HepG2 (cell line): ENCODE results near the gene ENPP7. TPM values are rescaled to one million over a fixed set of nuclear protein-coding genes. Genes with fewer than 3 reads are reported as not detected.

Experiments used
- ARNTL ChIP-seq: sonication (generic); formaldehyde crosslinking; IDR thresholded peaks from 2 replicates; pipeline ENCODE4 v1.4.0; 2020; ENCODE audit warnings: mild to moderate bottlenecking, missing genetic modification reagents
- GZF1 ChIP-seq: sonication (generic); formaldehyde crosslinking; IDR thresholded peaks from 2 replicates; pipeline ENCODE4 v1.5.1; 2020; ENCODE audit warnings: mild to moderate bottlenecking, missing genetic modification reagents
- HDAC1 ChIP-seq: sonication (generic); formaldehyde crosslinking; IDR thresholded peaks from 2 replicates; pipeline ENCODE4 v1.5.1; 2020; ENCODE audit warnings: mild to moderate bottlenecking, missing genetic modification reagents
- TEAD2 ChIP-seq: sonication (generic); formaldehyde crosslinking; IDR thresholded peaks from 2 replicates; pipeline ENCODE4 v1.9.0; 2021; ENCODE audit warnings: missing genetic modification reagents
- ZC3H4 ChIP-seq: sonication (generic); formaldehyde crosslinking; IDR thresholded peaks from 2 replicates; pipeline ENCODE4 v1.4.0; 2020; ENCODE audit warnings: missing genetic modification reagents, borderline replicate concordance
- ZNF337 ChIP-seq: sonication (generic); formaldehyde crosslinking; IDR thresholded peaks from 2 replicates; pipeline ENCODE4 v1.5.1; 2020; ENCODE audit warnings: missing genetic modification reagents, low read depth, mild to moderate bottlenecking, borderline replicate concordance
- ZNF652 ChIP-seq: IDR thresholded peaks from 2 replicates; pipeline ENCODE4 v1.6.1; 2016; ENCODE audit warnings: low read depth, borderline replicate concordance
- ZNF660 ChIP-seq: sonication (generic); formaldehyde crosslinking; IDR thresholded peaks from 2 replicates; pipeline ENCODE4 v1.5.1; 2020; ENCODE audit warnings: mild to moderate bottlenecking, low read depth, missing genetic modification reagents, borderline replicate concordance
- ZSCAN12 ChIP-seq: sonication (generic); formaldehyde crosslinking; IDR thresholded peaks from 2 replicates; pipeline ENCODE4 v1.9.0; 2021; ENCODE audit warnings: mild to moderate bottlenecking, missing genetic modification reagents
- polyA plus RNA-seq, 8 experiments: library from polyadenylated mRNA; depleted of rRNA in 3 of 8; stranded (reverse) in 7 of 8; unstranded in 1 of 8; fragments of >200 nt; fragmentation: Illumina TruSeq in 4 of 8; extraction: Trizol in 4 of 8; gene quantifications; 2 replicates each; pipeline versions ENCODE4 v1.2.1 to v1.2.3, GENCODE V29; 2011 to 2016; ENCODE audit warnings: low read depth in 4 of 8, missing spikeins in 1 of 8, mixed read lengths in 1 of 8; ENCODE audit not compliant: insufficient read depth in 1 of 8
- total RNA-seq, 5 experiments: library from RNA; depleted of rRNA; stranded (reverse); fragments of >200 nt; fragmentation: Illumina TruSeq; extraction: Trizol; gene quantifications; 2 replicates each; pipeline ENCODE4 v1.2.3, GENCODE V29; 2016; ENCODE audit warnings: low read depth in 1 of 5
- TF ChIP-seq, protein P1 (sequence below): sonication (generic); formaldehyde crosslinking; IDR thresholded peaks from 2 replicates; pipeline ENCODE4 v1.8.0; 2022; ENCODE audit warnings: missing genetic modification reagents, mild to moderate bottlenecking, moderate library complexity, borderline replicate concordance
- TF ChIP-seq, protein P2 (sequence below): sonication (generic); formaldehyde crosslinking; IDR thresholded peaks from 2 replicates; pipeline ENCODE4 v1.8.0; 2022; ENCODE audit warnings: mild to moderate bottlenecking, missing genetic modification reagents; ENCODE audit not compliant: insufficient replicate concordance

The ENPP7 gene
- total and polyA plus RNA-seq, 2 of the 13 experiments (the other 11 are each of a cell fraction or from before 2014, with no cell fraction given): 1.1 to 2.2 TPM

DNA sequence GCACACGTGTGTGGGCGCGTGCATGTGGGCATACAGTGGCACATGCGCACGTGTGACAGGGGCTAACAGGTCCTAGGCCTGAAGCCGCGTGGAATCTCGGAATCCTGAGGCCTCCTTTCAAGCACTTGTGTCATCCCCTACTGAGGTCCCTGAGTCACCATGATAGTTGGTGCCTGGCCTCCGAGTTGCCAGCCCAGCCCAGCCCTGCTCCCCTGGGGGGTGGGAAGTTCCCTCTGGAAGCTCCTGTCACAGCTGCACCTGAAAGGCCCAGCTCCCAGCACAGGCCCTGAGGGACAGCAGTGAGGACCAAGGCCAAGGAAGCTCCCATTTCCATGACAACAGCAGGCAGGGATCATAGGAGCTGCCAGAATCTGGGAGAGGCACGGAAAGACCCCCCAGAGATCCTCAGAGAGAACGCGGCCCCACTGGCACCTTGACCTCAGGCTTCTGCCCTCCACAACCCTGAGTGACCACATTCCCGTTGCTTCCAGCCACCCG lies 35.4 kb upstream of the ENPP7 start (continued):
- TF ChIP-seq, protein P1, sequence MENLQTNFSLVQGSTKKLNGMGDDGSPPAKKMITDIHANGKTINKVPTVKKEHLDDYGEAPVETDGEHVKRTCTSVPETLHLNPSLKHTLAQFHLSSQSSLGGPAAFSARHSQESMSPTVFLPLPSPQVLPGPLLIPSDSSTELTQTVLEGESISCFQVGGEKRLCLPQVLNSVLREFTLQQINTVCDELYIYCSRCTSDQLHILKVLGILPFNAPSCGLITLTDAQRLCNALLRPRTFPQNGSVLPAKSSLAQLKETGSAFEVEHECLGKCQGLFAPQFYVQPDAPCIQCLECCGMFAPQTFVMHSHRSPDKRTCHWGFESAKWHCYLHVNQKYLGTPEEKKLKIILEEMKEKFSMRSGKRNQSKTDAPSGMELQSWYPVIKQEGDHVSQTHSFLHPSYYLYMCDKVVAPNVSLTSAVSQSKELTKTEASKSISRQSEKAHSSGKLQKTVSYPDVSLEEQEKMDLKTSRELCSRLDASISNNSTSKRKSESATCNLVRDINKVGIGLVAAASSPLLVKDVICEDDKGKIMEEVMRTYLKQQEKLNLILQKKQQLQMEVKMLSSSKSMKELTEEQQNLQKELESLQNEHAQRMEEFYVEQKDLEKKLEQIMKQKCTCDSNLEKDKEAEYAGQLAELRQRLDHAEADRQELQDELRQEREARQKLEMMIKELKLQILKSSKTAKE (CRISPR knock-in tag): no peak
- TF ChIP-seq HDAC1 (CRISPR knock-in tag) (no peak), TEAD2 (no peak), ZC3H4 (CRISPR knock-in tag) (no peak), ZNF660 (CRISPR knock-in tag) (no peak), GZF1 (no peak), ZNF652 (CRISPR knock-in tag) (no peak), ZSCAN12 (CRISPR knock-in tag) (no peak), ARNTL (CRISPR knock-in tag) (no peak), ZNF337 (no peak)
- TF ChIP-seq, protein P2, sequence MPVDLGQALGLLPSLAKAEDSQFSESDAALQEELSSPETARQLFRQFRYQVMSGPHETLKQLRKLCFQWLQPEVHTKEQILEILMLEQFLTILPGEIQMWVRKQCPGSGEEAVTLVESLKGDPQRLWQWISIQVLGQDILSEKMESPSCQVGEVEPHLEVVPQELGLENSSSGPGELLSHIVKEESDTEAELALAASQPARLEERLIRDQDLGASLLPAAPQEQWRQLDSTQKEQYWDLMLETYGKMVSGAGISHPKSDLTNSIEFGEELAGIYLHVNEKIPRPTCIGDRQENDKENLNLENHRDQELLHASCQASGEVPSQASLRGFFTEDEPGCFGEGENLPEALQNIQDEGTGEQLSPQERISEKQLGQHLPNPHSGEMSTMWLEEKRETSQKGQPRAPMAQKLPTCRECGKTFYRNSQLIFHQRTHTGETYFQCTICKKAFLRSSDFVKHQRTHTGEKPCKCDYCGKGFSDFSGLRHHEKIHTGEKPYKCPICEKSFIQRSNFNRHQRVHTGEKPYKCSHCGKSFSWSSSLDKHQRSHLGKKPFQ (CRISPR knock-in tag): no peak
